K562 (cell line): ENCODE measurements around the gene HOXA11. TPM values are rescaled to one million over a fixed set of nuclear protein-coding genes. Genes with fewer than 3 reads are reported as not detected.

Experiments used
- ATAC-seq: fragments of 200-7000 bp; cut with Tn5 transposase; 3 replicates; pipeline ENCODE4 v1.9.1; 2020; ENCODE audit warnings: moderate library complexity
- BruUV-seq: library from RNA; stranded (reverse); fragments of 400-500 nt; replicated peaks from 2 replicates; lab custom pipeline; 2021; lab: Mats Ljungman, UMichigan
- CTCF ChIA-PET: fragments of 300-600 bp; formaldehyde crosslinking; extraction: SDS; loops from one replicate; lab custom pipeline; 2021; ENCODE audit warnings: low intra/inter-chr PET ratio; lab: Yijun Ruan, JAX
- POLR2A ChIA-PET: fragments of 300-600, 350-650 bp; sonication (Branson Sonifier 250); formaldehyde crosslinking; extraction: SDS; loops from one replicate; lab custom pipeline; 2021; ENCODE audit warnings: antibody characterized with exemption, inconsistent platforms; lab: Yijun Ruan, JAX
- DNase-seq, 4 experiments: peaks; one replicate each; pipeline versions ENCODE4 v3.0.0 to v3.0.0-alpha.2; 2011 to 2018; ENCODE audit warnings: low spot score in 3 of 4, mixed read lengths in 3 of 4; ENCODE audit errors: extremely low read depth in 1 of 4
- FAIRE-seq: peaks from 2 replicates; lab custom pipeline; 2011; peaks lifted over from hg19 to GRCh38; lab: Jason Lieb, UNC
- H2AFZ ChIP-seq: 2 replicates; pipeline ENCODE4 v1.6.0; 2011; ENCODE audit warnings: low read depth, low read length, control low read depth, inconsistent platforms
- H3K27ac ChIP-seq: fragments of 200-600 bp; 3 replicates; pipeline ENCODE4 v1.8.0; 2011; ENCODE audit warnings: low read depth, mild to moderate bottlenecking, control low read depth, inconsistent platforms, low read length, moderate library complexity, mixed read lengths; ENCODE audit errors: extremely low read depth
- H3K27me3 ChIP-seq, 2 experiments: fragments of 300-600 bp in 1 of 2; 2 replicates in 1 of 2; 3 replicates in 1 of 2; pipeline versions ENCODE4 v1.6.0 to v1.8.0; 2011; ENCODE audit warnings: inconsistent platforms in 2 of 2, low read length in 2 of 2, mild to moderate bottlenecking in 1 of 2, mixed read lengths in 1 of 2, moderate library complexity in 1 of 2; ENCODE audit not compliant: control insufficient read depth in 2 of 2, insufficient read depth in 2 of 2
- H3K36me3 ChIP-seq: fragments of 300-600 bp; 3 replicates; pipeline ENCODE4 v1.8.0; 2011; ENCODE audit warnings: mild to moderate bottlenecking, low read length, inconsistent platforms; ENCODE audit not compliant: control insufficient read depth, insufficient read depth
- H3K4me1 ChIP-seq, 2 experiments: fragments of 200-600 bp in 1 of 2; replicated peaks in 1 of 2; 2 replicates in 1 of 2; 3 replicates in 1 of 2; pipeline versions ENCODE4 v1.5.1 to v1.8.0; 2011; ENCODE audit warnings: inconsistent platforms in 2 of 2, low read length in 2 of 2, mild to moderate bottlenecking in 1 of 2, mixed read lengths in 1 of 2, moderate library complexity in 1 of 2; ENCODE audit not compliant: control insufficient read depth in 2 of 2, insufficient read depth in 2 of 2
- H3K4me2 ChIP-seq: 2 replicates; pipeline ENCODE4 v1.6.1; 2011; ENCODE audit warnings: low read length, control low read depth, inconsistent platforms, mixed read lengths; ENCODE audit not compliant: insufficient read depth
- H3K4me3 ChIP-seq: fragments of 200-600 bp; sonication (generic), shearing (Covaris generic); 2 replicates; pipeline ENCODE4 v1.5.1; 2016; ENCODE audit warnings: control low read depth, inconsistent platforms
- H3K79me2 ChIP-seq: fragments of 200-600 bp; 3 replicates; pipeline ENCODE4 v1.8.0; 2011; ENCODE audit warnings: low read length, inconsistent platforms; ENCODE audit not compliant: control insufficient read depth, insufficient read depth
- H3K9ac ChIP-seq, 2 experiments: 2 replicates each; pipeline versions ENCODE4 v1.6.0 to v1.6.1; 2011; ENCODE audit warnings: low read depth in 2 of 2, low read length in 2 of 2, control low read depth in 1 of 2, inconsistent platforms in 1 of 2, mild to moderate bottlenecking in 1 of 2, mixed read lengths in 1 of 2; ENCODE audit not compliant: insufficient read depth in 1 of 2
- H3K9me1 ChIP-seq: one replicate; pipeline ENCODE4 v1.6.0; 2011; ENCODE audit warnings: inconsistent platforms, mild to moderate bottlenecking, low read length, moderate library complexity; ENCODE audit not compliant: control insufficient read depth, insufficient read depth
- H3K9me3 ChIP-seq: replicated peaks from 2 replicates; pipeline ENCODE4 v1.5.1; 2011; ENCODE audit warnings: low read depth, low read length, inconsistent platforms; ENCODE audit not compliant: control insufficient read depth, insufficient read depth
- H4K20me1 ChIP-seq: replicated peaks from 2 replicates; pipeline ENCODE4 v1.6.1; 2011; ENCODE audit warnings: low read length, inconsistent platforms, mixed read lengths; ENCODE audit not compliant: control insufficient read depth, insufficient read depth
- ZNF449 ChIP-seq: fragments of 250-450 bp; sonication (Bioruptor Pico); IDR thresholded peaks from 2 replicates; pipeline ENCODE4 v1.8.0; 2022; ENCODE audit warnings: moderate library complexity, mild to moderate bottlenecking, inconsistent platforms
- ZNF584 ChIP-seq: fragments of 200-800 bp; sonication (Bioruptor generic); IDR thresholded peaks from 2 replicates; pipeline ENCODE4 v1.6.1; 2016; ENCODE audit warnings: low read depth, mild to moderate bottlenecking, missing genetic modification characterization, missing compliant biosample characterization
- WGBS: fragments of 100-300 bp; shearing (Covaris generic); methylation state at CpG from one replicate; pipeline ENCODE4 v1.1.6; 2016; ENCODE audit warnings: low coverage, mixed read lengths; ENCODE audit not compliant: insufficient coverage; ENCODE audit errors: missing lambda C conversion rate; 5-methylcytosine and 5-hydroxymethylcytosine counted together
- in situ Hi-C: fragments of 300-500 bp; cut with MboI; formaldehyde crosslinking; loops from 4 replicates; pipeline ENCODE4 v1.15.0; 2018; ENCODE audit warnings: inconsistent platforms, mixed read lengths
- intact Hi-C: fragments of 100-400 bp; cut with micrococcal nuclease; formaldehyde crosslinking; loops from 2 replicates; pipeline ENCODE4 v1.14.2; 2022
- polyA plus RNA-seq, 8 experiments: library from polyadenylated mRNA; depleted of rRNA in 4 of 8; stranded (reverse) in 5 of 8; unstranded in 3 of 8; fragments of >200 nt; fragmentation: Nextera tagmentation in 2 of 8; fragmentation: Illumina TruSeq in 1 of 8; extraction: Ambion mirVana in 2 of 8; extraction: Trizol in 1 of 8; gene quantifications; 2 replicates each; pipeline versions ENCODE4 v1.2.1 to v1.2.3, GENCODE V29; 2011 to 2014; ENCODE audit warnings: inconsistent platforms in 1 of 8, missing spikeins in 1 of 8
- total RNA-seq, 7 experiments: library from RNA; depleted of rRNA in 6 of 7; stranded (reverse); fragments of >200 nt in 6 of 7; fragmentation: Illumina TruSeq in 2 of 7; extraction: Trizol in 2 of 7; gene quantifications; 2 replicates each; pipeline versions ENCODE4 v1.2.1 to v1.2.3, GENCODE V29; 2011 to 2021; ENCODE audit warnings: low replicate concordance in 1 of 7

HOXA11 gene
- total and polyA plus RNA-seq, 9 of the 15 experiments (the other 6 are each of a cell fraction or from before 2014, with no cell fraction given) = not detected

GRCh38 chr7:27140126-27140857 is 44.7 kb downstream of the HOXA11 start:
- H3K27ac ChIP-seq = no peak overlapping the region
- no peaks in the 10 kb centered on the region for H4K20me1 ChIP-seq
- POLR2A ChIA-PET = interaction anchor here (0.6 to 0.8 kb wide), 2 partner anchors 10 to 1987 kb away, joined by 3 to 5 read pairs; no protein-coding TSS in a partner anchor
- no peak overlapping the region for H2AFZ ChIP-seq
- BruUV-seq = no TSS peak
- H3K36me3 ChIP-seq = no peaks in the 10 kb centered on the region
- ATAC-seq (no peak), FAIRE-seq (no peak), DNase-seq (no peak)
- peaks cover 27 to 71% of the 10 kb centered on the region in 2 experiments for H3K27me3 ChIP-seq
- in situ Hi-C loops (loop anchor here (10.0 kb wide), 1 partner anchor 285 kb away; no protein-coding TSS in a partner anchor), intact Hi-C loops (no loop called here)
- H3K9me3 ChIP-seq = no peaks in the 10 kb centered on the region
- H3K4me2 ChIP-seq = no peak overlapping the region
- WGBS = 4% methylated on average over 15 of the region's 15 CpGs
- no peak overlapping the region for H3K4me3 ChIP-seq
- peaks cover 7 to 15% of the 10 kb centered on the region in 2 experiments; a peak in 3 of 5 replicates for H3K4me1 ChIP-seq
- no peak overlapping the region for H3K9ac ChIP-seq
- CTCF ChIA-PET = no interaction called here
- no peaks in the 10 kb centered on the region for H3K9me1 ChIP-seq
- no peak for TF ChIP-seq ZNF584 (CRISPR knock-in tag)
- no peak for TF ChIP-seq ZNF449 (CRISPR knock-in tag)
- no peaks in the 10 kb centered on the region for H3K79me2 ChIP-seq
